Measurements from ENCODE around the gene SCAF4. TPM values are rescaled to one million over a fixed set of nuclear protein-coding genes. Genes with fewer than 3 reads are reported as not detected.
"Not testable (repeated sequence)": the region's sequence is repeated elsewhere in the genome, so short reads cannot be mapped to it uniquely, and the experiment has no call there.

Gene SCAF4
- total RNA-seq, 6 experiments from 2014 or later: 10.1 to 18.5 (median 13.7) TPM

DNA sequence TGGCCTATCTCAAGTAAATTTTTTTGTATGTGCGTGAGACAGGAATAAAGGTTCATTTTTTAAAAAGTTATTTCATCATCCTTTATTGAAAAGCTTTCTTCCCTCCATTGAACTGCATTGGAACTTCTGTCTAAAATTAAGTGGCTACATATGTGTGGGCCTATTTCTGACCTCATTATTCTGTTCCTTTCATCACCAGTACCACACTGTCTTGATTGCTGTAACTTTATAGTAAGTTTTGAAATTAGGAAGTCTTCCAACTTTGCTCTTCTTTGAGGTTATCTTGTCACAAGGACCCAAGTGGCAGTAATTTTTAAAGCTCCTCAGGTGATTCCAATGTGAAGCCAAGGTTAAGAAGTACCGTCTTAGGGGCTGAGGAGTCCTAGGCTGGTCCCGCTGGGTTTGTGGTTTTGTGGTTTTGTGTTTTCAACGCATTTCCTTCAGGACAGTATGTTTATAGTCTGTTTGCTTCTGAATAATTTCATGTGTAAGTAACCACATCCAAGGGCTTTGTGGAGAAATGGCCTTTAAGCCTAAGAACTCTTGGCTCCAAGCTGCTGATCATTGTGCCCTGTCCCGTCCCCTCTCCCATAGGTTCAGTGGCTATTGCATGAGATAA is 12.4 kb upstream of the SCAF4 start:
- TF ChIP-seq, protein P1, sequence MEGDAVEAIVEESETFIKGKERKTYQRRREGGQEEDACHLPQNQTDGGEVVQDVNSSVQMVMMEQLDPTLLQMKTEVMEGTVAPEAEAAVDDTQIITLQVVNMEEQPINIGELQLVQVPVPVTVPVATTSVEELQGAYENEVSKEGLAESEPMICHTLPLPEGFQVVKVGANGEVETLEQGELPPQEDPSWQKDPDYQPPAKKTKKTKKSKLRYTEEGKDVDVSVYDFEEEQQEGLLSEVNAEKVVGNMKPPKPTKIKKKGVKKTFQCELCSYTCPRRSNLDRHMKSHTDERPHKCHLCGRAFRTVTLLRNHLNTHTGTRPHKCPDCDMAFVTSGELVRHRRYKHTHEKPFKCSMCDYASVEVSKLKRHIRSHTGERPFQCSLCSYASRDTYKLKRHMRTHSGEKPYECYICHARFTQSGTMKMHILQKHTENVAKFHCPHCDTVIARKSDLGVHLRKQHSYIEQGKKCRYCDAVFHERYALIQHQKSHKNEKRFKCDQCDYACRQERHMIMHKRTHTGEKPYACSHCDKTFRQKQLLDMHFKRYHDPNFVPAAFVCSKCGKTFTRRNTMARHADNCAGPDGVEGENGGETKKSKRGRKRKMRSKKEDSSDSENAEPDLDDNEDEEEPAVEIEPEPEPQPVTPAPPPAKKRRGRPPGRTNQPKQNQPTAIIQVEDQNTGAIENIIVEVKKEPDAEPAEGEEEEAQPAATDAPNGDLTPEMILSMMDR (IDR thresholded peaks at IDR 0.05): no peak
- TF ChIP-seq POLR2A (IDR thresholded peaks at IDR 0.05): no peak
- Histone ChIP-seq H3K9me3 (no peaks in the 10 kb centered on the region), H3K36me3 (no peaks in the 10 kb centered on the region), H3K27me3 (no peaks in the 10 kb centered on the region), H3K27ac (no peak overlapping the region), H3K4me1 (no peaks in the 10 kb centered on the region), H3K4me3 (no peak overlapping the region)
- DNase-seq (no peak), ATAC-seq (no peak)
- 67% methylated on average over 5 of the region's 5 CpGs for WGBS (ENCODE audit: insufficient coverage, low coverage, low lambda C conversion rate, missing lambda C conversion rate)
- intact Hi-C loops (cut with DNase I): no loop called here

DNA sequence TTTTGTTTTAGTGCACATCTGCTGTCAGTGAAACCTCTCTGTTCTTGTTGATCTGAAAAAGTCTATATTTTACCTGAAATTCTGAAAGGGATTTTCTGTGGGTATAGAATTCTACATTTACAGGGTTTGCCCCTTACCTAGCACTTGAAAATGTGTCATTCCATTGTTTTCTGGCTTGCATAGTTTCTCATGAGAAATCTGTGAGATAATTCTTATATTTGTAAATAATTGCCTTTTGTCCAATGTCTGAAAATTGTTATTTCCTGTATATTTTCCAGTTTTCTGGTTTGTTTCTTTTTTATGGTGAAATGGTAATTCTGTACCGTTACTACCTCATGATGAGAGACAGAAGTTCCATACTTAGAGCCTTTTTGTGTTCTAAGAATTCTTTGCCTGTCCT is 11.8 kb upstream of the SCAF4 start:
- TF ChIP-seq, protein P1 (IDR thresholded peaks at IDR 0.05): no peak
- no peak for TF ChIP-seq POLR2A (IDR thresholded peaks at IDR 0.05)
- H3K27ac ChIP-seq: no peak overlapping the region
- H3K9me3 ChIP-seq: no peaks in the 10 kb centered on the region
- intact Hi-C loops (cut with DNase I): no loop called here
- no peak overlapping the region for H3K4me3 ChIP-seq
- 69% methylated on average over 1 of the region's 1 CpG for WGBS (ENCODE audit: insufficient coverage, low coverage, low lambda C conversion rate, missing lambda C conversion rate)
- DNase-seq (no peak), ATAC-seq (no peak)
- H3K4me1 ChIP-seq: no peaks in the 10 kb centered on the region
- H3K27me3 ChIP-seq: no peaks in the 10 kb centered on the region
- no peaks in the 10 kb centered on the region for H3K36me3 ChIP-seq

DNA sequence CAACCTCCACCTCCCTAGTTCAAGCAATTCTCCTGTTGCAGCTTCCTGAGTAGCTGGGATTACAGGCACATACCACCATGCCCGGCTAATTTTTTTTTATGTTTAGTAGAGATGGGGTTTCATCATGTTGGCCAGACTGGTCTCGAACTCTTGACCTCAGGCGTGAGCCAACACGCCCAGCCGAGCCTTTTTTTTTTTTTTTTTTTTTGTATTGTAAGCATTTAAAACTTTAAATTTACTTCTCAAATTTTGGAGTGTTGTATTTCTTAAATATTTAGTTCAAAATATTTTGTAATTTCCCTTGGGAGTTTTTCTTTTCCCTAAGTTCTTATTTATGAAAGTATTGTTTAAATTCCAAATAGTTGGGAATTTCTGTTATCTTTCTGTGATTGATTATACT is 9.2 kb upstream of the SCAF4 start:
- ATAC-seq (no peak), DNase-seq (no peak)
- Histone ChIP-seq H3K27me3 (no peaks in the 10 kb centered on the region), H3K9me3 (no peaks in the 10 kb centered on the region), H3K36me3 (no peaks in the 10 kb centered on the region), H3K4me3 (no peak overlapping the region), H3K4me1 (no peaks in the 10 kb centered on the region), H3K27ac (no peak overlapping the region)
- intact Hi-C loops (cut with DNase I): no loop called here
- WGBS (ENCODE audit: insufficient coverage, low coverage, low lambda C conversion rate, missing lambda C conversion rate): 34% methylated on average over 5 of the region's 5 CpGs
- TF ChIP-seq, protein P1 (IDR thresholded peaks at IDR 0.05): no peak
- TF ChIP-seq POLR2A (IDR thresholded peaks at IDR 0.05): no peak

DNA sequence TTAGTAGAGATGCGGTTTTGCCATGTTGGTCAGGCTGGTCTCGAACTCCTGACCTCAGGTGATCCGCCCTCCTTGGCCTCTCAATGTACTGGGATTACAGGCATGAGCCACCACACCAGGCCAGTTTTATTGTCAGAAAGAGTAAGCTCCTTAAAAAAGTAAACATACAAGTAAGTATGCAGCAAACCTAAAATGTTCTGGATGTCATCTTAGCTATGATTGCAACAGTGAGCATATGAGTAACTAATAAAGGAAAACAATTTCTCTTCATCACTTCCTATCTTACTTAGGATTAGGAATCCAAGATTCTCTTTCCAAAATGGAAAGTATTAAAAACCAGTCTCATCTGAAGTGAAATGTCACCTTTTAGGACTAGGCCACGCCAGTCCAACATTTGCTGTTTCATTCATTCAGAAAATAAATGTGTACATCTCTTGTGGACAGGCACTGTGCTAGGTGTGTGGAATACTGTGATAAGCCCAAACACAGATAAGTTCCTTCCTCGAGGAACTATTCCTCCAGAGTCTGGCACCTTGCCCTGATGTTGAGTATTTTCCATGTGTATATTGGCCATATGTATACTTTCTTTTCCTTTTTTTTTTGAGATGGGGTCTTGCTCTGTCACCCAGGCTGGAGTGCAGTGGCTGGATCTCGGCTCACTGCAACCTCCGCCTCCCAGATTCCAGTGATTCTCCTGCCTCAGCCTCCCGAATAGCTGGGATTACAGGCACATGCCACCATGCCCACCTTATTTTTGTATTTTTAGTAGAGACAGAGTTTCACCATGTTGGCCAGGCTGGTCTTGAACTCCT is 5.9 kb upstream of the SCAF4 start:
- 85% methylated on average over 7 of the region's 8 CpGs for WGBS (ENCODE audit: insufficient coverage, low coverage, low lambda C conversion rate, missing lambda C conversion rate)
- H3K4me3 ChIP-seq; H3K36me3 ChIP-seq; H3K4me1 ChIP-seq; H3K9me3 ChIP-seq; DNase-seq; intact Hi-C loops (cut with DNase I); ATAC-seq; H3K27ac ChIP-seq; H3K27me3 ChIP-seq: not testable (repeated sequence)

DNA sequence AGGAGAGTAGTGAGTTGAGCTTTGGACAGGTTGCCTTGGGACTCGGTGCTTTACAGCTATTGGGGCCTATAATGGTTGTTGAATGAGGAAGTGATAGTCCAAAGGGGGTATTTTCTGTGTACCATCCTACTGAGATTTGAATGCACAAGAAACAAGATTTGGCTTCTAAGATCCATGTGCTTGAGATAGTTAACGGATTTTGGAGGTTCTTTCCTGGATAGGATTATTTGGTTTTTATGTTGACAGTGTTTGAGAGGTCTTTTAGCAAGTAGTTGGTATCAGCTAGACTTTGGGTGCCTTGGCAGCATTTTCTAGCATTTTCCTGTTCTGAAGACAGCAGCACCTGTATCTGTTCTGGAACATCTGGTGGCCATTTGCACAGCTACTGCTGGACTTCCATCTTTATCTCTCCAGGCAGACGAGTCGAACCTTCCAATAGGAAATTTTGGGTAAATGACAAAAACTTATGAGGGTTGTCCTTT is 3.6 kb upstream of the SCAF4 start:
- WGBS (ENCODE audit: insufficient coverage, low coverage, low lambda C conversion rate, missing lambda C conversion rate): 84% methylated on average over 4 of the region's 4 CpGs
- no peak for ATAC-seq

More for the DNA sequence above, 3.6 kb upstream of the SCAF4 start:
- no peak for DNase-seq
- intact Hi-C loops (cut with DNase I): no loop called here
- Histone ChIP-seq H3K9me3 (no peaks in the 10 kb centered on the region), H3K4me3 (no peak overlapping the region), H3K27ac (no peak overlapping the region), H3K36me3 (no peaks in the 10 kb centered on the region), H3K4me1 (peaks cover 0 to 12% (median 0%) of the 10 kb centered on the region in 4 donors), H3K27me3 (no peaks in the 10 kb centered on the region)
- TF ChIP-seq, protein P1 (IDR thresholded peaks at IDR 0.05): no peak
- TF ChIP-seq POLR2A (IDR thresholded peaks at IDR 0.05): no peak

All from right lobe of liver (tissue), 6 donors.